ENCODE measurements around the gene RAD51B. TPM values are rescaled to one million over a fixed set of nuclear protein-coding genes. Genes with fewer than 3 reads are reported as not detected.

RAD51B gene
- polyA plus RNA-seq, 1 donor (not counting 4 experiments of a cell fraction or from before 2014, with no cell fraction given): 13.3 TPM

DNA sequence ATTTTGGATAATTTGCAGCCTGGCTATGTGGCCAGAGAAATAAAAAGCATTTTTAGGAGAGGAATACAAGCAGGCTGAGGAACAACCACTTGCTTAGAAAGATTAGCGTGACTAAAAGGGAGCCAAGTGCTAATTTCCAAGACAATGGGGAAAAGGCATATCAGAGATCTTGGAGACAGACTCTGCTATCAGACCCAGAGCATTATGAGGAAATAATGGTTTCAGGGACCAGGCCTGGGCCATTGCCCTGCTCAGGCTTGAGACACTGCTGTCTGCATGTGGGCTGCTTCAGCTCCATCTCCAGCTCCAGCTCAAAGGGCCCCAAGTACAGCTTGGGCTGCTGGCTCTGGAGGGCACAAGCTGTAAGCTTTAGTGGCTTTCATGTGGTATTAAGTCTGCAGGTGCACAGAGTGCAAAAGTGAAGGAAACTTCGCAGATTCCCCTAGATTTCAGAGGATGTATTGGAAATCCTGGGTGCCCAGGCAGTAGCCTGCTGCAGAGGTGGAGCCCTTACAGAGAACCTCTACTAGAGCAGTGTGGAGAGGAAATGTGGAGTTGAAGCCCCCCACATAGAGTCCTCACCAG is 524.0 kb downstream of the RAD51B start:
- H3K4me3 ChIP-seq (ENCODE audit: control insufficient read depth in 2 of 3, extremely low read depth in 1 of 3, insufficient read depth in 2 of 3, low read depth in 1 of 3, low read length in 3 of 3): no peak overlapping the region
- no peak overlapping the region for H2AFZ ChIP-seq (ENCODE audit: control insufficient read depth, low read length)
- TF ChIP-seq, protein P1, sequence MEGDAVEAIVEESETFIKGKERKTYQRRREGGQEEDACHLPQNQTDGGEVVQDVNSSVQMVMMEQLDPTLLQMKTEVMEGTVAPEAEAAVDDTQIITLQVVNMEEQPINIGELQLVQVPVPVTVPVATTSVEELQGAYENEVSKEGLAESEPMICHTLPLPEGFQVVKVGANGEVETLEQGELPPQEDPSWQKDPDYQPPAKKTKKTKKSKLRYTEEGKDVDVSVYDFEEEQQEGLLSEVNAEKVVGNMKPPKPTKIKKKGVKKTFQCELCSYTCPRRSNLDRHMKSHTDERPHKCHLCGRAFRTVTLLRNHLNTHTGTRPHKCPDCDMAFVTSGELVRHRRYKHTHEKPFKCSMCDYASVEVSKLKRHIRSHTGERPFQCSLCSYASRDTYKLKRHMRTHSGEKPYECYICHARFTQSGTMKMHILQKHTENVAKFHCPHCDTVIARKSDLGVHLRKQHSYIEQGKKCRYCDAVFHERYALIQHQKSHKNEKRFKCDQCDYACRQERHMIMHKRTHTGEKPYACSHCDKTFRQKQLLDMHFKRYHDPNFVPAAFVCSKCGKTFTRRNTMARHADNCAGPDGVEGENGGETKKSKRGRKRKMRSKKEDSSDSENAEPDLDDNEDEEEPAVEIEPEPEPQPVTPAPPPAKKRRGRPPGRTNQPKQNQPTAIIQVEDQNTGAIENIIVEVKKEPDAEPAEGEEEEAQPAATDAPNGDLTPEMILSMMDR (optimal IDR thresholded peaks at IDR 0.05 in 1 of 3, IDR thresholded peaks at IDR 0.05 in 1 of 3, conservative IDR thresholded peaks at IDR 0.05 in 1 of 3; ENCODE audit: extremely low read depth in 1 of 3, insufficient read depth in 2 of 3, low read length in 3 of 3): no peak
- no peak for TF ChIP-seq EZH2 (IDR thresholded peaks at IDR 0.05; ENCODE audit: low read length)
- dilution Hi-C loops (cut with MboI; ENCODE audit: extremely low pct_ligation_motif_present, low sequenced_read_pairs): no loop called here
- no peaks in the 10 kb centered on the region for H3K9me3 ChIP-seq (ENCODE audit: control insufficient read depth, low read depth, low read length)
- no peaks in the 10 kb centered on the region for H3K79me2 ChIP-seq (ENCODE audit: control insufficient read depth, insufficient read depth, low read length)
- FAIRE-seq: no peak
- H3K27ac ChIP-seq (ENCODE audit: control insufficient read depth, insufficient read depth, low read length): no peak overlapping the region
- H3K4me2 ChIP-seq (ENCODE audit: control insufficient read depth, extremely low read depth, insufficient read depth, low read depth, low read length): no peak overlapping the region
- H3K4me1 ChIP-seq (ENCODE audit: control insufficient read depth, extremely low read depth, insufficient read depth, low read length): no peaks in the 10 kb centered on the region
- no peak overlapping the region for H3K9ac ChIP-seq (ENCODE audit: control insufficient read depth, extremely low read depth, insufficient read depth, low read length)
- no peaks in the 10 kb centered on the region for H4K20me1 ChIP-seq (ENCODE audit: control insufficient read depth, extremely low read depth, insufficient read depth, low read length)
- no peaks in the 10 kb centered on the region for H3K9me1 ChIP-seq (ENCODE audit: control insufficient read depth, extremely low read depth, insufficient read depth, low read length)
- H3K36me3 ChIP-seq (ENCODE audit: control insufficient read depth in 2 of 2, extremely low read depth in 1 of 2, insufficient read depth in 2 of 2, low read length in 2 of 2): no peaks in the 10 kb centered on the region
- DNase-seq (ENCODE audit: low read depth, low spot score): no peak
- no peaks in the 10 kb centered on the region for H3K27me3 ChIP-seq (ENCODE audit: control insufficient read depth, extremely low read depth, insufficient read depth, low read length)

DNA sequence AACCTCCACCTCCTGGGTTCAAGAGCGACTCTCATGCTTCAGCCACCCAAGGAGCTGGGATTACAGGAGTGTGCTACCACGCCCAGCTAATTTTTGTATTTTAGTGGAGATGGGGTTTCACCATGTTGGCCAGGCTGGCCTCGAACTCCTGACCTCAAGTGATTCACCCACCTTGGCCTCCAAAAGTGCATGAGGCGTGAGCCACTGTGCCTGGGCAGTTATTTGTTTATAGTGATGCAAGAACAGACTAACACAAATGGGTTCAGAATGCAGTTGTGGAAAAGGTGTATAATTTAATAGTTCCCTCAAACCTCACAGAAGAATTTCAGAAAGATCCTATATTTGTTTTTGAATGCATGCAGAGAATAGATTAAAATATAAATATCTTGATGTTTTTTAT is 526.2 kb downstream of the RAD51B start:
- Histone ChIP-seq H4K20me1 (ENCODE audit: control insufficient read depth, extremely low read depth, insufficient read depth, low read length) (no peaks in the 10 kb centered on the region), H3K4me1 (ENCODE audit: control insufficient read depth, extremely low read depth, insufficient read depth, low read length) (no peaks in the 10 kb centered on the region), H3K4me2 (ENCODE audit: control insufficient read depth, extremely low read depth, insufficient read depth, low read depth, low read length) (no peak overlapping the region), H3K36me3 (ENCODE audit: control insufficient read depth in 2 of 2, extremely low read depth in 1 of 2, insufficient read depth in 2 of 2, low read length in 2 of 2) (no peaks in the 10 kb centered on the region), H3K27me3 (ENCODE audit: control insufficient read depth, extremely low read depth, insufficient read depth, low read length) (no peaks in the 10 kb centered on the region), H3K27ac (ENCODE audit: control insufficient read depth, insufficient read depth, low read length) (no peak overlapping the region), H3K79me2 (ENCODE audit: control insufficient read depth, insufficient read depth, low read length) (no peaks in the 10 kb centered on the region), H3K9me1 (ENCODE audit: control insufficient read depth, extremely low read depth, insufficient read depth, low read length) (no peaks in the 10 kb centered on the region), H3K9me3 (ENCODE audit: control insufficient read depth, low read depth, low read length) (no peaks in the 10 kb centered on the region), H2AFZ (ENCODE audit: control insufficient read depth, low read length) (no peak overlapping the region), H3K4me3 (ENCODE audit: control insufficient read depth in 2 of 3, extremely low read depth in 1 of 3, insufficient read depth in 2 of 3, low read depth in 1 of 3, low read length in 3 of 3) (no peak overlapping the region), H3K9ac (ENCODE audit: control insufficient read depth, extremely low read depth, insufficient read depth, low read length) (no peak overlapping the region)
- DNase-seq (ENCODE audit: low read depth, low spot score): no peak
- TF ChIP-seq, protein P1 (optimal IDR thresholded peaks at IDR 0.05 in 1 of 3, IDR thresholded peaks at IDR 0.05 in 1 of 3, conservative IDR thresholded peaks at IDR 0.05 in 1 of 3; ENCODE audit: extremely low read depth in 1 of 3, insufficient read depth in 2 of 3, low read length in 3 of 3): no peak
- no peak for TF ChIP-seq EZH2 (IDR thresholded peaks at IDR 0.05; ENCODE audit: low read length)
- dilution Hi-C loops (cut with MboI; ENCODE audit: extremely low pct_ligation_motif_present, low sequenced_read_pairs): no loop called here
- no peak for FAIRE-seq

Measured in keratinocyte (primary cell).